AML-193 (cell line): Measurements from ENCODE around the gene MEIS2.

Experiments used
- DNase-seq, 2 experiments: peaks; one replicate each; lab custom pipeline; 2025; lab: John Stamatoyannopoulos, UW

Gene MEIS2

DNA sequence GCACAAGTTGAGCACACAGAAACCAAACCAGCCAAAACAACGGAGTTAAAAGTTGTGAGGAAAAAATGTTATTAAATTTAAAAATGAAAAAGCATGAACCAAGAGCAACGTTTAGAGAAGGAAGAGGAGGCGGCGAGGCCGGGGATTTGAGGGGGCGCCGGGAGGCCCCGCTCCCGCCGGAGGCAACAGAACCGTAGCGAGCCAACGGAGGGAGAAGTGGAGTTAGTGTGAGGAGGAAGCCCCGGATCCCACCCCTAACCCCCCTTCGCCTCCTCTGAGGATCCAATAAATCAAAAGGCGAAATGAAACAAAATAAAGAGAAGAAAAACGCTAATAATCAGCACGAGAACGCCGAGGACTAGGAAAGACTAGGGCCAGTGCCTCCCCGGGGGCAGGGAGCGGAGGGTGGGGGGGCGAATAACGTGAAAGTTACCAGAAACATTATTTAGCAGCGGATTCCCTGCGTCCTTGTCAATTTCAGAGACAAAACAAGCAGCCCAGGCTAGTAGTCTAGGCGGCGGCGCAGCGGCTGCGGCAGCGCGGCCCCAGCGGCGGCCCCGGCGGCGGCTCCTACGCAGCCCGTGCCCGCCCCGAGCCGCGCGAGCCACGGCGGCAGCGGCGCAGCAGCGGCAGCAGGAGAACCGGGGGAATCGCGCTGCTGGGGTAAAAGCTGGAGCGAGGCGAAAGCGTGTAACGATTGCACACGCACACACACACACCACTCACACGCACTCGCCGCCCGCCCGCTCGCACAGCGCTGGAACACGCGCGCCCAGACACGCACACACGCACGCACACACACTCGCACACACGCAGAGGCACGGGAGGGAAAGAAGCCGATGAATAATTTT lies 1.7 kb downstream of the MEIS2 start:
- DNase-seq, result no peak

DNA sequence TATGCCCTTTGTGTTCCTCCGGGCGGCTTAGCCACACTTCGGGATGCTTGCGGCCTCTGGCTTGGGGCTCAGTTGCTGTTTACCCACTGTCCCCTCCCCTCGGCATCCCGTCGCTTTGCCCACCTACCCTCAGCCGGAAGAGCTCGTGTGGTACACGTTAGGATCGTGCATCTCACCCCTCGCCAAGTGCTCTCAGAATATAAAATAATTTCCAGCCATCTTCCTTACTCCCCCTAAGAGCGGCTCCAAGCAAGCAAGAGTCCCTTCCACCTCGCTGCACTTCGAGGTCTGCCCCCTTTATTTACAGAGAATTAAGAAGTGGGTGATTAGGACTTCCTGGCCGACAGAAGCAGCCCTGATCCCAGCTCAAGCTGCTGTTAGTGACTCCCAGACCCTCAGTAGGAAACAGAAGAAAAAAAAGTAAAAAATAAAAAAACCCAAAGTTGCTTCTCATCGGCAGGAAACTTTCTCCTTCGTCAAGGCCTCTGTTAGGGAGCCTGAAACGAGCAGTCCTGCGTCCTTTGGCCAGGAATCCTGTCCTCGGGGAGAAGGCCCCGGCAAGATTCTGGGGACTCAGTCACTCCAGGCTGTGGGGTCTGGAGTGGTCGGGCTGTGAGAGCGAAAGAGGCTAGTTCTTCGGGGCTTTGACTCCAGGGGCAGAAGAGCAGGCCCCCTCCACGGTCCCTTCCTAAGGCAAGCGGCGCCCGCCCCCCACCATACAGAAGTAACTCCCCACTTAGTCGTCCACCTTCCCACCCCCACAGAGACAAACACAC lies 3.0 kb downstream of the MEIS2 start:
- no peak for DNase-seq

DNA sequence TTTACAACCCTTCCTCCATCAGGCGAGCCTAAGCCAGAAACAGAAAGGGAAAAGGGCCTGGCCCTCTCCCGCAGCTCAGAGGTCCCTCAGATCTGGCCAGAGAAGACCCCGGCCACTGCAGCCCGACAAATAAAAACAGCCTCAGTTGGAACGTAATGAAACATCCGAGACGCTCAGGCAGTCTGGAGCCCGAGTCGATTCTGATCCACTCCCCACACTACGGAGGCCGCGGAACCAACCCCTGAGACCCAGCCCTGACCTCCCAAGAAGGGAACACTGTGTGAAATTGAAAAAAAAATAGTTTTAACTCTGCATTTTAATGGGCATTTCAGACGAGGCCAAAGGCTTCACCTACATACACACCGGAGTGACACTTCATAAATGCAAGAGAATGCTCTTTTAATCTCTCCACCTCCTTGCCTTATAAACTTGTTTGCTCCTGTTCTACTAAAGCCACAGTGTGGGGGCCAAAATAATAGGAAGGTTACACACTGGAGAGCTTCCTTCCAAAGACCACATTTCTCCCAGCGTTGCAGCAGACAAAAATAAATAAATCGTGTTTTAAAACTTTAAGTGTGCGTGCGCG lies 3.7 kb downstream of the MEIS2 start:
- no peak for DNase-seq

DNA sequence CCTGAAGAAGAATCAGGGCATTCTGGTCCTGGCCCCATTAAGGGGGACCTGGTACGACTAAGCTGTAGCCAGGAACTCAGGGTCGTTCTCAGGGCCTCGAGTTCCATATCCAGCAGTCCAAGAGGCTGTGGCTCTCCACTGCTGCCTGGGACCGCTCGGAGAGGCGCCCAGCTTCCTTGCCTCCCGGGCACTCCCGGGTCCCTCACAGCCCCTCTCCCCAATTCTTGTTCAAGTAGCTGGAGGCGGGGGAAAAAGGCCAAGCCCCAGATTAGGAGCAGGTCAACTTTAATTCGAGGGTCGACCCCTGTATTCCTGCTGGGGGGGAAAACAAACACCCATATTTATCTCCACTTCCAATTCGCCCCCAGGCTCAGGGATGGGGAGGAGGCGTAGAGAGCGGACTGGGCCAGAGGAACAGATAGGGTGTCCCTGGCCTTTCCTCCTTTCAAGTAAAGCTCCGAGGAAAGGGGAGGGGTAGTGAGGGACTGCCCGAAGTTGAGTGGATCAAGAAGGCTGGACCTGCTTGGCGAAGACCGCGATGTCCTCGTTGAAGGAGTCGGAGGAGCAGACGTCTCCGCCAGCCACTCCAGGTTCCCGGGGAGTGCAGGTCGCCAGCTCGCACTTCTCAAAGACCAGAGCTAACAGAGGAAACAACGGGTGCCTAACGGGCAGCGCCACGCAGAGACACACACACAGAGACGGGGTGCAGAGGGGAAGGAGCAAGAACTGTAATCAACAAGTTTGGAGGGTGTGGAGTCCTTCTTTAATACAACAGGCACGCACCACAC lies 4.4 kb downstream of the MEIS2 start:
- DNase-seq, result no peak

DNA sequence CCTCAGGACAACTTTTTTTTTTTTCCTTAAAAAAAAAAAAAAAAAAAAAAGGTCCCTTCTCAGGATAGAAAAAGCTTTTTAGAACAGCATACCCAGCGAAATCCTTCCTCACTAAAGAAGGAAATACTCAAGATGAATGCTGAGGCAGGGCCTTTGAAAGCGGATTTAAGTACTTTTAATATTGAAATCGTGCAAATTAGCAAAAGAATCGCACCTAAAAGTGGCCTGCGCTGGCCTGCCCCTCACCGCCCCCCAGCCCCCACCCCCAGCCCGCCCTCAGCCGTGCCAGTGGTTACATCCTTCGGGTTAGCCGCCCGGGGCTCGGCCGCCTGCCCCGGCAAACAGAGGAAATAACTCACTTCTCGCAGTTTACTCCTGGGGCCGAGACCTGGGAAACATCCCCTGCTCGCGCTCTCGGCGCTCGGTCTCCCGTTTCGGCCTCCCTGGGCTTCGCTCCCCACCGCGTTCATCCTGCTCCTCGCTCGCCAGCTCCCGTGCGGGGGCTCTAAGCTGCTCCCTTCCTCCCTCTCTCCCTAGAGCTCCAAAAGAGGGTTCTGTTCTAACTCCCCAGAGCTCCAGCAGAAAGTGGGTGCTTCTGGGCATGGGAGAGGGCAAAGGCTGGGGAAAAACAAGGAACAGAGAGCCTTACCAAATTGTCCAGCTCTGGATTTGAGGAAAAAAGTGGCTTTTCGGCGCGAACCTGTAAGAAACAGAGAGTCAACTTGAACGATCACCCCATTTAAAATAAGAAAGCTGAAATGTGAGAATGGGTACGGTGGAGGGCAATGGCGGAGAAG lies 5.2 kb downstream of the MEIS2 start:
- DNase-seq, result no peak

DNA sequence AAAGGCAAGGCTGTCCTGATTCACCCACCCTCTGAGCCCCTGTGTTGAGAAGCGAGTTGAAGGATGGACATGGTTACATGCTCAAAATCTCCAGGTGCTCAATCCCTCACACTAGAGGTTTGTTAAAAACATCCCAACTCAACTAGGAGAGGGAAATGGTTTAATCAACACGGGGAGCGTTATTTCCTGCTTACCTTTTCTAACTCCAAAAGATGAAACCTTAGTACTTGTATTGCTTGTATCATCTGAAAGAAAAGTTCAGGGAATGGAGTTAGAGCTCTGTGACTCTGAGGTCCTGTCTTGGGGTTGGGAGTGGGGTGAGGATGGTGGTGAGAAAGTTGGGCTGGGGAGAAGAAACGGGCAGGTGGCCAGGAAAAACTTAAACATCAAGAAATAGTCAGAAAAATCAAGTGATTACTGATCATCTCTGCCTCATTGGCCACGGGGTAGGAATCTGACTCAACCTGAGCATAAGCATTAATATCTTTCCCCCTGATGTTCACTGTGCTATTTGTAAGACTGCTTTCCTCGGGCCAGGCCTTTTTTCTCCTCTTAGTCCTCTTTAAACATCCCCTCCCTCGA lies 5.9 kb downstream of the MEIS2 start:
- DNase-seq, result no peak

DNA sequence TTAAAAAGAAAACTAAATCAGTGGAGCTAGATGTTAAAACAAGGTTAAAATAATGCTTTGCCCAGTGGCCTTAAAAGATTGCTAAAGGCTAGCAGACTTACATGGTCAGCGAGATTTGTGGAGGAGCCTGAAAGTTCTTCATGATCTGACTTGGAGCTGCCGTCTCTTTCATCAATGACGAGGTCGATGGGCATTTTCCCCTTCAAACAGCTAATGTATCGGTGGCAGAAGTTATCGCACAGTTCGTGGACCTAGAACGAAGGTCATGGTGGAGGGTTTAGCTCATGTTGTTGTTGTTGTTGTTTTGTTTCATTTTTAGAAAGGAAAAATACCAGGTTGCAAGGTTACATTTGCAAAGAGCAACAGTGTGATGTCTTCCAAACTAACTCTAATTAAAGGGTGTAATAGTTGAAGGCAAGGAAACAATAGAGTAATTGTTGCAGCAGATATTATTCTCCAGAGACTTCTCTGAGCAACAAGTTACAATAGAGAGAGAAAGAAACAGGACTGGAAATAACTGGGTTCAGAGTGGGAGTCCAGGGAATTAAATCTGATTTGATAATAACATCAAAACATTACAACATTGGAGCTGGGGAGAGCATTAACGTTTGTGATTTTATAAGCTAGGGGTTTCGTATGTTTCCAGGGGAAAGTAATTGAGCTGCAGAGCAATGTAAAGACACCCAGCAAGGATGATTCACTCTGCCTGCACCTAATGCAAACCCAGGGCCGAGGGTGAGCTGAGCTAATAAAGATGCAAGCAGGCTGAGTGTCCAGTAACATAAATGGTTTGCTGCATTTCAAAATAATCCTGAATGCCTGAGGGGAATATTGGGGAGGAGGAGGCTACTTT lies 6.6 kb downstream of the MEIS2 start:
- DNase-seq, result no peak

DNA sequence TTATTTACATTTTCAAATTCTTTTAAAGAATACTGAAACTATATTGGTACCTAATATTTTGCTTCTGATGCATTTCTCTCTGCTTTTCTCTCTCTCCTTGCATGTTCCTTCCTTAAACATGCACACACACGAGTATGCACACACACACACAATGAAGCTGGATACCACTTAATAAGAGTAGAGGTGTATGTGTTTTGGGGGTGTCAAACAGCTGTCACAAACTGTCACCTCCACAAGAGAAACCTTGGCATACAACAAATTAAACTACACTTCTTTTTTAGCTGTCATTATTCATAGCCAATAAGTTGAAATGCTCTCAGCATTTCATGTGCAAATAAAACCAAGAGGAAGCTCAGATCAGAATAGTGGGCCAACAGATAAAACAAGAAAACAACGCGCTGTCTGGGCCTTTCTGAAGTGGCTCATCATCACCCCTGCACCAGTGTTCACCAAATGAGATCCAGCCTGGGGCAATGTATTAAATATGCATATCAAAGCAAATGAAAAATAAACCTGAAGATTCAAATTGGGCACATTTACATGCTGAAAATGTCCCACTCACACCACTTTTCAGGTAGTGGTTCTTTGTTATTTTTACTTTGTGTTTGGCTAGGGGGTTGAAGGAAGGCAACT lies 9.7 kb downstream of the MEIS2 start:
- no peak for DNase-seq

DNA sequence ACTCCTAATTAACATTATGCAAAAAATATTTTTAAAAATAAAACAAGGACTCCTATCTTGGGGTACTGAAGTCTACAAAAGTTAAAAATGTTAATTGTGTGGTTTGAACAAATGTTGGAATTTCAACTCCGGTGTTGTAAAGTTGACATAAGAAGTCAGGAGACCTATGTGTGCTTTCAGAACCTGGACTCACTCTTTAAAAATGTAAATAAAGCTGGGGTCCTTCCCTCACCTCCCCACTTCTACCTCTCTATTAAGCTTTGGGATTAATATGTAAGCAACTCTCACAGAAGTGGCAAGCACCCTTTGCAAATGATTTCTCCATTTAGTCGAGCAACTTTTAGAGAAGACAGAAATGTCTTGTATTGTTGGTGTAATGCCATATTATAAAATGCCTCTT lies 11.9 kb downstream of the MEIS2 start:
- DNase-seq, result no peak

DNA sequence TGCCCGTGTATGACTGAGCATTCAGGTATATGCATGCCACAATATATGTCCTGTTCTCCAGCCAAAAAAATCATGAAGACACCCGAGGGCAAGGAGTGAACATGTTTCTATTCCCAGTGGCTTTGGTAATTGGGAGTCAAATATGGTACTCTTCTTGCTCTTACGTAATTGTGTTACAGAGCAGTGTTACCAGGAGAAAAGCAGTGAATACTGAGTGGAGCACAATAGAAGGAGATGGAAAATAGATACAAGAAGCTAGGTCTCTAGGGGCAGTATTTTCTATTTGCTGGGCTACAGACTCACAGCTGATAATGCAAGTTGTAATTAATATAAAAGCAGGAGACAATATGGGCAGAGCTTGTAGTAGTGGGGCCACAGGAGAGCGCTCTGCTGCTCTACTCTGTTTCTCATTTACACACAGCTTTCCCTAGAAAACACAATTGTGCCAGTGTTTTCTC lies 13.2 kb downstream of the MEIS2 start:
- no peak for DNase-seq

DNA sequence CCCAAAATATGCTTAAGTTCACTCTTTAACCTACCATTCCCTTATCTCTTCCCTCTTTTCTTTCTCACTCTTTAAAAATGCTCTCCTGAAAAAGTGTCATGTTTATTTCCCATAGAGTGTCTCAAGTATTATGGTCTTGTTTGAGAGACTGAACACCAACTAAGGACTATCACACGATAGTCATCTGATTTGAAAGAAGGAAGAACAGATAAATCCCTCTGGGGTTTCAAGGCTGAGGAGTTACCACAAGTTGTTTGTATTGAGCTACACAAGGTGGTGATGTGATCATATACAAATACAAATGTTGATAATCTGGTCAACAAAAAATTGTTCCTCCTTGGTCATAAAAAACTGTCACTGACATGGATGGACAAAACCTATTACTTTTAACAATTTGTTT lies 13.8 kb downstream of the MEIS2 start:
- DNase-seq, result no peak

DNA sequence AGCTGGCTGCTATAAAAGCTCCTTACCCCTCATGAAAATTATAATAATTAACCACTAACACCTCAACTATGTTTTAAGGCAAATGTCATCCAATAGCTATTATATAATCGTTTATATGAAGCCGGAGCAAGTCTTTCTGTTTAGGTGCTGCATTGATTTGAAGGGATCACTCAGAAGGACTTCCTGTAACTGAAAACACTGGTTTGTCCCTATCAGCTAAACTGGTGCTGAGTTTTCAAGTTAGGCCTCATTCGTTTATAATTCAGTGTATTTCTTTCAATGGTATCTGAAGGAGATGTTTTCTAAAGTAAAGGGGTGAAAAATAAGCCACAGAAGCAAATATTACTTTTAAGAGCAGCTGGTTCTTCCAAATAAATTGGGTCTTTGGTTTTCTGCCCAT lies 14.2 kb downstream of the MEIS2 start:
- DNase-seq, result no peak

DNA sequence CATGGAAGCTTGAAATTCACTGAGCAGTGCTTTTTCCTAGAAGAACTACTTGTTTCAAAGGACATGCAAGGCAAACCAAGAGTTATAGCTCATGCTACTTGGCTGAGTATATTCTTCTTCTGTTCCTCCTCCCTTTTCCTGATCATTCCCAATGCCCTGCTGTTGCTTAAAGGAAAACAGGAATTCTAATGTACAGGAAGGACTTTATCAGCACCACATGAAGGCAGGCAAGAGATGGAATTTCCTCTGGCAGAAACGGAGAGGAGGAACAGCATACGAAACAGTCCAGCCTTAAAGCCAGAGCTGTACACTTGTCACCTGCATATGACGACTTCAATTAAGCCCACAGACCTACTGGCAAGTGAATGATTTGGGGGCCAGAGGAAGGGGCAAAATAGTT lies 15.7 kb downstream of the MEIS2 start:
- DNase-seq, result no peak

DNA sequence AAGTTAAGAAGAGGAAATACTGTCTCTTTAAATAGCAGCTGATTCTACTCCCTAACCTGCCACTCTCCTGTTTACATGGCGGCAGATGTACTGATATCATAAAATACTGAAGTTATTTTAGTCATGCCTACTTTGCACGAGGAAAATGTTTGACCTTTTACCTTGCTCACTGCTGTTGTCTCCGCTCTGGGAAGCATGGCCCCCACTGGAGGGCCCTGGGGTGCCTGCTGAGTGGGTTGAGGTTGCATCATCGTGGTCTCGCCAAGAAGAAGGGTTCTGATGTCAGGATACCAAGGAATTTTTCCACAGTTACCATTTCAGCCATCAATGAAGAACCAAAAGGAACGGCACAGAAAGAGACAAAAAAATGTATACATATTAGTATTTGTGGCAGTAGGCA lies 16.7 kb downstream of the MEIS2 start:
- no peak for DNase-seq

DNA sequence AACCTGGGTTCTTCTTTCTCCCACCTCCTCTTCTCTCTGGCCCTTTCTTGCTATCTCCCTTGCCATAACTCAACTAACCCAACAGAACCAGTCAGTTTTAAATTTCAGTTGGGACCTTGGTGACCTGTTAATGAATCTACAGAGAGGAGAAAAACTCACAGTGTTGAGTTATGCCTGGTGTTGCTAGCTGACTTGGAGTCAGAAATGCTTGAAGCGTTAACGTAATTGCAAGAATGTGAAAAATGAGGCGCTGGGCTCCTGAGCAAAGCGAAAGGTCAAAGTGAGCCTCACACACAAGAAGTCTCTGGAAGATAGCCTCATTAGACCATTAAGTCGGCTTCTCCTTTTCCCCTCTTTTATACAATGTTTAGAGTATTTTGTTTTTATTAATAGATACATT lies 18.4 kb downstream of the MEIS2 start:
- DNase-seq, result no peak

DNA sequence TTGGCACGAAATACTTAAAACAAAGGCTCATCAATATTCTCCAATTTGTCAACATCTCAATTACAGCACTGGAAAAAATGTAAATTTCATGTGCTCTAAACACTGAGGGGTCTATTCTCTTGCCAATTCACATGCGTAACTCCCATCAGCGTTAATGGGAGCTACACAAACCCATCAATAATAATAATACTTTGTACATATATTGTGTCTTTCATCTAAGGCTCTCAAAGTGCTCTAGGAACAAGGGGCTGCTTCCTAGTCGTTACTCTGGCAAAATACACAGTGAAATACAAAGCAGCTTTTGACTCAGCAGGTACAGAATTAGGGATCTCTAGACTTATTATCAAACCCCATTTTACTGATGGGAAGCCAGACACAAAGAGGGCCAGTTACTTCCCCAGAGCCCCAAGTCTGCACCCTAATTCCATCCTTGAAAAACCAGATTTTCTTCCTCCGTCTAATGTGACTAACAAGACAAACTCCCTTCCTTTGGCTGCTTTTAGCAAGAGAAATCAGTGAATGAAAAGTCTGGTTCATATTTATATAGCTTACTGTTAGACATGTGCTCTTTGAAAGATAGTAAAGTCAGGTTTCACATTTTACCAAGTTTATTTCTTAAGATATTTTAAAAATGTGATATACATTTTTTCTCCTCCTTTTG lies 20.0 kb downstream of the MEIS2 start:
- DNase-seq, result no peak

DNA sequence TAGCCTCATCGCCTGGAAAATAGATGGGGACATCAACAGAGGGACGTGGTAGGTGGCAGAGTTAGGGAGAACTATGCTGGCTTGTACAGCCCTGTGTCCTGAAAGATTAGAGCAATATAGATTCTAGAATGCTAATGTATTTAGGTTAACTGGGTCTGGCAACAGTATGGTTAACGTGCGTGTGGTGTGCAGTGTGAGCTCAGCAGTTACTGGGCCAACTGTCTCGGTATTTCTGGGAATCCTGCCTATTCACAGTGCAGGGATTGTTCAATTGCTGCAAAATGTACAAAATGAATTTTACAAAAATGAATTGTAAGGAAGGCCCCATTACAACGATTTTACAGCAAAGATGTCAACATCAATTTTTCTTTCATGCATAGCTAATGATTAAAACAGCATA lies 20.6 kb downstream of the MEIS2 start:
- DNase-seq, result no peak

DNA sequence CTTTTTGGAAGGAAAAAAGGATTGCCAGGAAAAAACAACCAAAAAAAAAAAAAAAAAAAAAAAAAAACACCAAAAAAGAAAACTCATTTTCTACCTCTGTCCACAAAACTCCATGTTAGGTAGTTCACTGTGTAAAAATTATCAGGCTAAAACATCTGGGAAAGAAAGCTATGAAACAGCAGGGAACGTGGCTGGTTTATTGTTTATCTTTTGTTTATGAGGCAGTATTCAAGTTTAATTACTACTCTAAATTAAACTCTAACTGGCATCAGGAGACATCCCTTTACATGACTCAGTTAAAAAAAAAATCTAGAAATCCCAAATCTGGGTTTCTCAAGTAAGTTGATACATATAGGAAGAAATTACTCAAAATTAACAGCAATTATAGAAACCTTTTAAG lies 21.8 kb downstream of the MEIS2 start:
- DNase-seq, result no peak
